Liver (tissue), 9 donors: ENCODE results near the gene DNAI2. TPM values are rescaled to one million over a fixed set of nuclear protein-coding genes. Genes with fewer than 3 reads are reported as not detected.

ENCODE experiments used
- DNase-seq: peaks from one replicate; pipeline ENCODE4 v3.0.0-alpha.2; 2017; ENCODE audit warnings: low spot score
- H3K27ac ChIP-seq, 2 donors: one replicate each; pipeline ENCODE4 v1.7.0; 2013; ENCODE audit warnings: inconsistent platforms in 2 of 2, low read length in 2 of 2, control low read depth in 1 of 2, low read depth in 1 of 2, mild to moderate bottlenecking in 1 of 2
- H3K27me3 ChIP-seq, 4 donors: one replicate each; pipeline versions ENCODE4 v1.6.1 to v1.7.0; 2013; ENCODE audit warnings: low read length in 3 of 4, inconsistent platforms in 1 of 4, mild to moderate bottlenecking in 1 of 4, moderate library complexity in 1 of 4; ENCODE audit not compliant: control insufficient read depth in 4 of 4, insufficient read depth in 4 of 4
- H3K36me3 ChIP-seq, 4 donors: one replicate each; pipeline versions ENCODE4 v1.6.1 to v1.7.0; 2013; ENCODE audit warnings: low read length in 3 of 4, mild to moderate bottlenecking in 3 of 4, low read depth in 1 of 4, moderate library complexity in 1 of 4; ENCODE audit not compliant: control insufficient read depth in 4 of 4, insufficient read depth in 3 of 4
- H3K4me1 ChIP-seq, 4 donors: one replicate each; pipeline versions ENCODE4 v1.6.1 to v1.7.0; 2013; ENCODE audit warnings: low read length in 3 of 4, mild to moderate bottlenecking in 3 of 4, moderate library complexity in 1 of 4; ENCODE audit not compliant: control insufficient read depth in 4 of 4, insufficient read depth in 4 of 4
- H3K4me3 ChIP-seq, 3 donors: one replicate each; pipeline versions ENCODE4 v1.6.1 to v1.7.0; 2013; ENCODE audit warnings: low read length in 3 of 3, control low read depth in 1 of 3, low read depth in 1 of 3, mild to moderate bottlenecking in 1 of 3
- H3K9ac ChIP-seq, 2 donors: one replicate each; pipeline ENCODE4 v1.7.0; 2013; ENCODE audit warnings: low read length in 2 of 2, mild to moderate bottlenecking in 2 of 2, moderate library complexity in 2 of 2, control low read depth in 1 of 2, low read depth in 1 of 2
- H3K9me3 ChIP-seq, 4 donors: one replicate each; pipeline versions ENCODE4 v1.6.1 to v1.7.0; 2013; ENCODE audit warnings: low read length in 3 of 4; ENCODE audit not compliant: control insufficient read depth in 4 of 4
- ATF3 ChIP-seq: IDR thresholded peaks from 2 replicates; pipeline ENCODE4 v1.6.1; 2016; ENCODE audit warnings: antibody characterized with exemption
- CTCF ChIP-seq: fragments of 150-350 bp; IDR thresholded peaks from 2 replicates; pipeline ENCODE4 v1.5.1; 2017; ENCODE audit warnings: improper control_type of control experiment, low read depth, low read length; ENCODE audit not compliant: missing input control
- EGR1 ChIP-seq, 2 donors: IDR thresholded peaks; 2 replicates each; pipeline ENCODE4 v1.6.1; 2016 to 2018; ENCODE audit warnings: antibody characterized with exemption in 2 of 2, low read depth in 2 of 2
- FOXA1 ChIP-seq: IDR thresholded peaks from 2 replicates; pipeline ENCODE4 v1.6.1; 2016; ENCODE audit warnings: antibody characterized with exemption
- FOXA2 ChIP-seq: IDR thresholded peaks from 2 replicates; pipeline ENCODE4 v1.6.1; 2016; ENCODE audit warnings: antibody characterized with exemption
- GABPA ChIP-seq, 2 donors: IDR thresholded peaks in 1 of 2; conservative IDR thresholded peaks in 1 of 2; 2 replicates each; pipeline ENCODE4 v1.6.1; 2016; ENCODE audit warnings: antibody characterized with exemption in 2 of 2, mild to moderate bottlenecking in 1 of 2, moderate library complexity in 1 of 2
- HNF4A ChIP-seq, 2 donors: conservative IDR thresholded peaks; 2 replicates each; pipeline ENCODE4 v1.6.1; 2016; ENCODE audit warnings: antibody characterized with exemption in 2 of 2, mild to moderate bottlenecking in 2 of 2
- HNF4G ChIP-seq: IDR thresholded peaks from 2 replicates; pipeline ENCODE4 v1.6.1; 2016; ENCODE audit warnings: antibody characterized with exemption
- JUND ChIP-seq, 2 donors: IDR thresholded peaks; 2 replicates each; pipeline ENCODE4 v1.6.1; 2016; ENCODE audit warnings: antibody characterized with exemption in 2 of 2
- NR2F2 ChIP-seq: IDR thresholded peaks from 2 replicates; pipeline ENCODE4 v1.6.1; 2016; ENCODE audit warnings: antibody characterized with exemption
- RAD21 ChIP-seq, 2 donors: IDR thresholded peaks; 2 replicates each; pipeline ENCODE4 v1.6.1; 2016; ENCODE audit warnings: antibody characterized with exemption in 2 of 2, mild to moderate bottlenecking in 2 of 2
- REST ChIP-seq: IDR thresholded peaks from 2 replicates; pipeline ENCODE4 v1.6.1; 2016; ENCODE audit warnings: antibody characterized with exemption, mild to moderate bottlenecking
- RXRA ChIP-seq, 2 donors: IDR thresholded peaks; 2 replicates each; pipeline ENCODE4 v1.6.1; 2017 to 2018; ENCODE audit warnings: antibody characterized with exemption in 2 of 2, mild to moderate bottlenecking in 1 of 2
- SP1 ChIP-seq: IDR thresholded peaks from 2 replicates; pipeline ENCODE4 v1.6.1; 2018; ENCODE audit warnings: antibody characterized with exemption, mild to moderate bottlenecking
- TAF1 ChIP-seq: conservative IDR thresholded peaks from 2 replicates; pipeline ENCODE4 v1.6.1; 2016; ENCODE audit warnings: antibody characterized with exemption, mild to moderate bottlenecking
- YY1 ChIP-seq: IDR thresholded peaks from 2 replicates; pipeline ENCODE4 v1.6.1; 2016; ENCODE audit warnings: antibody characterized with exemption, mild to moderate bottlenecking
- ZBTB33 ChIP-seq: IDR thresholded peaks from 2 replicates; pipeline ENCODE4 v1.6.1; 2016; ENCODE audit warnings: antibody characterized with exemption
- WGBS: extraction: QIAGEN DNeasy Blood & Tissue Kit; methylation state at CpG from one replicate; pipeline ENCODE4 v1.1.7; 2013; 5-methylcytosine and 5-hydroxymethylcytosine counted together
- polyA plus RNA-seq, 2 donors: library from polyadenylated mRNA; stranded (reverse) in 1 of 2; unstranded in 1 of 2; fragments of 200-250 nt in 1 of 2; fragments of >200 nt in 1 of 2; fragmentation: Nextera tagmentation in 1 of 2; extraction: Ambion mirVana in 1 of 2; gene quantifications; one replicate each; pipeline versions ENCODE4 v1.2.1 to v1.2.3, GENCODE V29; 2013 to 2015
- total RNA-seq, 2 donors: library from RNA; depleted of rRNA; stranded (reverse); fragments of >200 nt; gene quantifications; one replicate each; pipeline ENCODE4 v1.2.3, GENCODE V29; 2014
- TF ChIP-seq, protein P1 (sequence below): IDR thresholded peaks from 2 replicates; pipeline ENCODE4 v1.6.1; 2016; ENCODE audit warnings: antibody characterized with exemption
- donor health status: healthy.
- donor health status: healthy.
- donor health status: healthy.
- donor health status: healthy.
- donor health status: healthy.

The DNAI2 gene
- total and polyA plus RNA-seq, 4 donors = not detected

GRCh38 chr17:74328487-74328886, 54.5 kb downstream of the DNAI2 start (continued):
- TF ChIP-seq, protein P1, sequence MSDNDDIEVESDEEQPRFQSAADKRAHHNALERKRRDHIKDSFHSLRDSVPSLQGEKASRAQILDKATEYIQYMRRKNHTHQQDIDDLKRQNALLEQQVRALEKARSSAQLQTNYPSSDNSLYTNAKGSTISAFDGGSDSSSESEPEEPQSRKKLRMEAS = no peak
- TF ChIP-seq RAD21 (IDR thresholded peaks at IDR 0.05) (no peak), NR2F2 (no peak), EGR1 (IDR thresholded peaks at IDR 0.05; ENCODE audit: low read depth in 2 of 2) (no peak), GABPA (IDR thresholded peaks at IDR 0.05 in 1 of 2, conservative IDR thresholded peaks at IDR 0.05 in 1 of 2) (no peak), TAF1 (no peak), ZBTB33 (no peak)

DNA sequence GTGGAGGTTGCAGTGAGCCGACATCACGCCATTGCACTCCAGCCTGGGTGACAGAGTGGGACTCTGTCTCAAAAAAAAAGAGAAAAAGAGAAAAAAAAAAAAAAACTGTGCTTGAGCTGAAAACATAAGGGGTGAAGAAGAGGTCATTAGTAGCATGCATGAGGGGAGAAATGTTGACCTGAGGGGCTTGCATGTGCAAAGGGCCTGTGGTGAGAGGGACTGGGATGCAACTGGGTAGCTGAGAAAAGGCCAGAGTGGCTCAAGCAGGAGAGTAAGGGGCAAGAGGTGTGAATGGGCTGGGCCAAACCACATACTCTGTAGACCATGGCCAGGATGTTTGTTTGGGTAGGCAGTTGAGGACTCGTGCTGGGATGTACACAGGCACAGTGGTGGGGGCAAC, 55.3 kb downstream of the DNAI2 start:
- H3K4me3 ChIP-seq = no peak overlapping the region
- no peak overlapping the region for H3K9ac ChIP-seq
- no peaks in the 10 kb centered on the region for H3K36me3 ChIP-seq
- no peaks in the 10 kb centered on the region for H3K9me3 ChIP-seq
- WGBS = 68% methylated on average over 3 of the region's 3 CpGs
- TF ChIP-seq EGR1 (IDR thresholded peaks at IDR 0.05; ENCODE audit: low read depth in 2 of 2) (no peak), GABPA (IDR thresholded peaks at IDR 0.05 in 1 of 2, conservative IDR thresholded peaks at IDR 0.05 in 1 of 2) (no peak), YY1 (no peak), FOXA2 (no peak), HNF4A (conservative IDR thresholded peaks at IDR 0.05) (no peak), RAD21 (IDR thresholded peaks at IDR 0.05) (no peak), JUND (IDR thresholded peaks at IDR 0.05) (no peak), REST (no peak), ATF3 (no peak), NR2F2 (no peak), CTCF (no peak), SP1 (no peak), TAF1 (no peak), HNF4G (no peak), FOXA1 (no peak), RXRA (IDR thresholded peaks at IDR 0.05) (no peak)
- TF ChIP-seq, protein P1 = no peak
- H3K27me3 ChIP-seq = peaks cover 0 to 8% (median 6%) of the 10 kb centered on the region in 4 donors
- peaks cover 0 to 15% (median 8%) of the 10 kb centered on the region in 4 donors for H3K4me1 ChIP-seq
- DNase-seq = no peak
- H3K27ac ChIP-seq = no peak overlapping the region
